KMS-11 (cell line): ENCODE data around the gene CACNA1D.

Source experiments
- H2AFZ ChIP-seq: fragments of 200-600 bp; sonication (generic); 2 replicates; pipeline ENCODE4 v1.6.1; 2016; ENCODE audit warnings: antibody characterized with exemption, mixed run types, low read depth
- H3K27ac ChIP-seq: fragments of 200-600 bp; sonication (generic); 2 replicates; pipeline ENCODE4 v1.6.1; 2016; ENCODE audit warnings: mild to moderate bottlenecking, mixed run types
- H3K27me3 ChIP-seq: fragments of 200-600 bp; sonication (generic); 2 replicates; pipeline ENCODE4 v1.6.1; 2017; ENCODE audit warnings: mild to moderate bottlenecking, low read depth, mixed run types, moderate library complexity; ENCODE audit not compliant: insufficient read depth
- H3K36me3 ChIP-seq: fragments of 200-600 bp; sonication (generic); 2 replicates; pipeline ENCODE4 v1.6.1; 2017; ENCODE audit warnings: mild to moderate bottlenecking, mixed run types; ENCODE audit not compliant: insufficient read depth
- H3K4me1 ChIP-seq: fragments of 200-600 bp; sonication (generic); 2 replicates; pipeline ENCODE4 v1.6.1; 2016; ENCODE audit warnings: mild to moderate bottlenecking, low read depth, mixed run types; ENCODE audit not compliant: poor library complexity, severe bottlenecking
- H3K4me2 ChIP-seq: fragments of 200-600 bp; sonication (generic); 2 replicates; pipeline ENCODE4 v1.7.0; 2016; ENCODE audit warnings: mild to moderate bottlenecking, mixed run types
- H3K4me3 ChIP-seq: fragments of 200-600 bp; sonication (generic); IDR thresholded peaks from 2 replicates; pipeline ENCODE4 v1.6.1; 2017; ENCODE audit warnings: low read depth, low read length, mixed read lengths; ENCODE audit not compliant: insufficient read depth
- H3K79me2 ChIP-seq: fragments of 200-600 bp; sonication (generic); 2 replicates; pipeline ENCODE4 v1.6.1; 2016; ENCODE audit warnings: low read depth, mixed run types; ENCODE audit not compliant: insufficient read depth
- H3K9ac ChIP-seq: fragments of 200-600 bp; sonication (generic); 2 replicates; pipeline ENCODE4 v1.6.1; 2016; ENCODE audit warnings: mild to moderate bottlenecking, mixed run types
- H4K20me1 ChIP-seq: fragments of 200-600 bp; sonication (generic); 2 replicates; pipeline ENCODE4 v1.6.1; 2016; ENCODE audit warnings: mild to moderate bottlenecking, mixed run types; ENCODE audit not compliant: insufficient read depth
- CTCF ChIP-seq: fragments of 200-600 bp; sonication (generic); conservative IDR thresholded peaks from 2 replicates; pipeline ENCODE4 v1.6.1; 2017; ENCODE audit warnings: low read depth, mild to moderate bottlenecking, antibody characterized with exemption, low read length, moderate library complexity, mixed read lengths

The CACNA1D gene

GRCh38 chr3:53763353-53763752 lies 268.9 kb downstream of the CACNA1D start:
- H3K36me3 ChIP-seq, result no peaks in the 10 kb centered on the region
- H3K79me2 ChIP-seq, result no peaks in the 10 kb centered on the region
- no peak overlapping the region for H3K27ac ChIP-seq
- H3K27me3 ChIP-seq, result no peaks in the 10 kb centered on the region
- H3K4me3 ChIP-seq, result no peak overlapping the region
- TF ChIP-seq CTCF, result no peak
- no peak overlapping the region for H3K4me2 ChIP-seq
- no peak overlapping the region for H3K9ac ChIP-seq
- H2AFZ ChIP-seq, result no peak overlapping the region
- H3K4me1 ChIP-seq, result no peaks in the 10 kb centered on the region
- no peaks in the 10 kb centered on the region for H4K20me1 ChIP-seq

DNA sequence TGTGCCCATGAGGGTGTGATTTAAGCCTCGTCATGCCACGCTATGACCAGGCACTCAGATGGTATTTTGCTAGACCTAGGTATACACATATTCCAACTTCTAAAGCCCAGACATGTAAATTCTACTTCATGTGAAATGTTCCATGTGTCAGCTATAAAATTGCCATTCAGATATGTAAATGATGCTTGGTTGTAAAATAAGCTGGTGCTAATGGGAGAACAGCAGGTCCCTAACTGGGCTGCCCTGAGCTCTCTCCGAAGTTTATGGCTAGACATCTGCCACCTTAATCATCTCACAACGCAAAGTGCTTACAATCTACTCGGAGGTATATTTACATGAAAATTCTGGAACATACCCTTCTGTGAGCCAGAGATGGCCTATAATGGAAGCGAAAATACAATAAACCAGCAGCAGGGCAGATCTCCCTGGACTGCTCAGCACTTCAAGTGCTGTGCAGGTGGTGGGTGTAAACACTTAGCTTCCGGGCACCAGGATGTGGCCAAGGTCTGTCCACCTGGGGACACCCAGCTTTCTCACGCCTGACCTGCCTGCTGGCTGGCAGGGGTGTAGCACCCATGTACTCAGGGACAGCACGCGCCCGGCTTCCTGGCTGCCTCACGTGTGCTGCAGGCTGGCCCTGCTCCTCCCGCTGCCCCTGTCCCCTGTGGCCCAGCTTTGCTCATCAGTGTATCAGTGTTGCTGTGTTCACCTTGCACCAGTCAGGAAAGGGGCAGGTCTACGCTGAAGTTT lies 269.8 kb downstream of the CACNA1D start:
- Histone ChIP-seq H3K4me2 (no peak overlapping the region), H3K9ac (no peak overlapping the region), H2AFZ (no peak overlapping the region), H3K27me3 (no peaks in the 10 kb centered on the region), H3K36me3 (no peaks in the 10 kb centered on the region), H3K27ac (no peak overlapping the region), H3K4me1 (no peaks in the 10 kb centered on the region), H3K79me2 (no peaks in the 10 kb centered on the region), H3K4me3 (no peak overlapping the region), H4K20me1 (no peaks in the 10 kb centered on the region)
- no peak for TF ChIP-seq CTCF

DNA sequence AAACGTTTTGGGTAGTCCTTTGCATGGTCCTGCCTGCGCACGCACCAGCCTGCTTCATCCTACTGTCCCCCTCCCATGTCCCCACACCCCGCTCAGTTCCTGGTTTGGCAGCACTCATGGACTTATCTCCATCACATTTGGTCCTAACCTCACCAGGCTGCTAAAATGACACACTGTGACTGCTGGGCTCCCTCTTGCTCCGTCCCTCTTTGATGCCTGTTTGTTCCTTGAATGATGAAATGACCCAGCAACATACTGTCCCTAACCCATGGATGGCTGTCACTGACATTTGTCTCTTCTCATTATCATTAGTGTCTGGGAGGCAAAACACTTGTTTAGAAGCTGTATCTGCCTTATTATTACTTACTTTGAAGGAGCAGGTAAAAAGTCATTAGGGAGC lies 271.3 kb downstream of the CACNA1D start:
- Histone ChIP-seq H3K4me2 (no peak overlapping the region), H3K9ac (no peak overlapping the region), H3K27me3 (no peaks in the 10 kb centered on the region), H3K79me2 (no peaks in the 10 kb centered on the region), H3K4me3 (no peak overlapping the region), H3K4me1 (no peaks in the 10 kb centered on the region), H4K20me1 (no peaks in the 10 kb centered on the region), H2AFZ (no peak overlapping the region), H3K27ac (no peak overlapping the region), H3K36me3 (no peaks in the 10 kb centered on the region)
- TF ChIP-seq CTCF, result no peak

- no peak overlapping the region for H3K9ac ChIP-seq
- no peak overlapping the region for H3K27ac ChIP-seq
- no peak for TF ChIP-seq CTCF
- H3K27me3 ChIP-seq, result no peaks in the 10 kb centered on the region
- no peaks in the 10 kb centered on the region for H3K36me3 ChIP-seq
- H4K20me1 ChIP-seq, result no peaks in the 10 kb centered on the region
- H2AFZ ChIP-seq, result no peak overlapping the region
- no peak overlapping the region for H3K4me3 ChIP-seq
- H3K4me2 ChIP-seq, result no peak overlapping the region
- no peaks in the 10 kb centered on the region for H3K4me1 ChIP-seq
- H3K79me2 ChIP-seq, result no peaks in the 10 kb centered on the region
These were observed 272.3 kb downstream of the CACNA1D start for GRCh38 chr3:53766706-53767105.
